Left ventricle myocardium inferior (tissue), 1 donor: ENCODE data around the gene ZNF396. TPM values are rescaled to one million over a fixed set of nuclear protein-coding genes. Genes with fewer than 3 reads are reported as not detected.
A peak's percentile ranks its signal among the peaks of the same experiment; 100 is the strongest.

Source experiments
- DNase-seq: peaks from one replicate; pipeline ENCODE4 v3.0.0-alpha.2; 2020
- H3K27ac ChIP-seq: fragments of 200-600 bp; replicated peaks from 2 replicates; pipeline ENCODE4 v1.8.0; 2021
- H3K27me3 ChIP-seq: fragments of 200-600 bp; 2 replicates; pipeline ENCODE4 v1.8.0; 2021; ENCODE audit warnings: low read depth
- H3K36me3 ChIP-seq: fragments of 200-600 bp; 2 replicates; pipeline ENCODE4 v1.8.0; 2021
- H3K4me1 ChIP-seq: fragments of 200-600 bp; 2 replicates; pipeline ENCODE4 v1.8.0; 2021
- H3K4me3 ChIP-seq: fragments of 200-600 bp; 2 replicates; pipeline ENCODE4 v1.8.0; 2021; ENCODE audit warnings: mild to moderate bottlenecking, moderate library complexity
- H3K9me3 ChIP-seq: fragments of 200-600 bp; replicated peaks from 2 replicates; pipeline ENCODE4 v1.8.0; 2021
- intact Hi-C: fragments of 100-400 bp; cut with micrococcal nuclease; formaldehyde crosslinking; loops from one replicate; pipeline ENCODE4 v1.11.0; 2022
- total RNA-seq: library from RNA; stranded (reverse); fragmentation: NEBNext Ultra II Directional; extraction: Animal tissue kit (Norgen Biotek cat#: 25700); gene quantifications from one replicate; pipeline ENCODE4 v1.2.1, GENCODE V29; 2021
- TF ChIP-seq, protein P1 (sequence below): fragments of 200-600 bp; IDR thresholded peaks from 2 replicates; pipeline ENCODE4 v1.8.0; 2021; ENCODE audit warnings: antibody characterized with exemption, mild to moderate bottlenecking, borderline replicate concordance
- donor health status: DM: no; HTN: yes; CAD: no; lungs with severe emphysema.

Gene ZNF396
- total RNA-seq, 1 donor from 2014 or later, result 0.71 TPM

DNA sequence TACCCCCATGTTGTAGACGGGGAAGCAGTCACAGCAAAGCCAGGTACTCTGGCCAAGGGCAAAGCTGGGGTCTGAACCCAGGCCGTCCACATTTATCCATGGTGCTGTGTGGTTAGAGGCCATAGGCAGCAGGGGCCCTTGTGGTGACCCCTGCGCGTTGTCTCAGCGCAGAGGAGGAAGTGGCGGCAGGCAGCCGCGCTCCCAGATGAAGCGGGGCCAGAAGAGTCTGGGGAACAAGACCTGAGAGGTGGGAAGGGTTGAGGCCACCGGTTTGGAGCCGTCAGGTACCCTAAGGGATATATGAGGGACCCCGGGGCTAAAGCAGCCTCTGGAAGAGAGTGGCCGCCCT is 770 bp downstream of the ZNF396 start:
- TF ChIP-seq, protein P1, sequence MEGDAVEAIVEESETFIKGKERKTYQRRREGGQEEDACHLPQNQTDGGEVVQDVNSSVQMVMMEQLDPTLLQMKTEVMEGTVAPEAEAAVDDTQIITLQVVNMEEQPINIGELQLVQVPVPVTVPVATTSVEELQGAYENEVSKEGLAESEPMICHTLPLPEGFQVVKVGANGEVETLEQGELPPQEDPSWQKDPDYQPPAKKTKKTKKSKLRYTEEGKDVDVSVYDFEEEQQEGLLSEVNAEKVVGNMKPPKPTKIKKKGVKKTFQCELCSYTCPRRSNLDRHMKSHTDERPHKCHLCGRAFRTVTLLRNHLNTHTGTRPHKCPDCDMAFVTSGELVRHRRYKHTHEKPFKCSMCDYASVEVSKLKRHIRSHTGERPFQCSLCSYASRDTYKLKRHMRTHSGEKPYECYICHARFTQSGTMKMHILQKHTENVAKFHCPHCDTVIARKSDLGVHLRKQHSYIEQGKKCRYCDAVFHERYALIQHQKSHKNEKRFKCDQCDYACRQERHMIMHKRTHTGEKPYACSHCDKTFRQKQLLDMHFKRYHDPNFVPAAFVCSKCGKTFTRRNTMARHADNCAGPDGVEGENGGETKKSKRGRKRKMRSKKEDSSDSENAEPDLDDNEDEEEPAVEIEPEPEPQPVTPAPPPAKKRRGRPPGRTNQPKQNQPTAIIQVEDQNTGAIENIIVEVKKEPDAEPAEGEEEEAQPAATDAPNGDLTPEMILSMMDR, result no peak
- intact Hi-C loops, result no loop called here
- H3K9me3 ChIP-seq, result no peaks in the 10 kb centered on the region
- peak overlapping the region; percentile 89 for H3K4me3 ChIP-seq
- H3K27ac ChIP-seq, result peak overlapping the region; percentile 16
- peaks cover 8% of the 10 kb centered on the region for H3K27me3 ChIP-seq
- no peaks in the 10 kb centered on the region for H3K36me3 ChIP-seq
- peak; percentile 22 for DNase-seq
- peaks cover 14% of the 10 kb centered on the region for H3K4me1 ChIP-seq

DNA sequence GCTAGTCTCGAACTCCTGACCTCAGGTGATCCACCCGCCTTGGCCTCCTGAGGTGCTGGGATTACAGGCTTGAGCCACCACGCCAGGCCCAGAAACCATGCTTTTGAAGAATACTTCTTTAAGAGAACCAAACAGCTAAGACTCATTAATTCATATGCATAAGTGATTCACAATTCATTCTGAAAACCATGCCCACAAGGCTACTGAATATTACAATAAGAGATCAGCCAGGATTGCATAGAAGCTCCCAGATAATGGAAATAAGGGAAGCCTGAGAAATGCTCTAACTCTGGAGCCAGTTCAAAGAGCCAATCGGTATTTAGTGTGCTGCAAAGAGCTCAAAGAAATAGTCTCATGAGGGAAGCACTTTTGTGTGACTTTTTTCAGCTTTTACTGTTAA is 2.4 kb downstream of the ZNF396 start:
- Histone ChIP-seq H3K9me3 (no peaks in the 10 kb centered on the region), H3K4me1 (peaks cover 14% of the 10 kb centered on the region), H3K27me3 (peaks cover 8% of the 10 kb centered on the region), H3K27ac (no peak overlapping the region), H3K4me3 (no peak overlapping the region), H3K36me3 (no peaks in the 10 kb centered on the region)
- intact Hi-C loops, result no loop called here
- TF ChIP-seq, protein P1, result no peak
- DNase-seq, result no peak

DNA sequence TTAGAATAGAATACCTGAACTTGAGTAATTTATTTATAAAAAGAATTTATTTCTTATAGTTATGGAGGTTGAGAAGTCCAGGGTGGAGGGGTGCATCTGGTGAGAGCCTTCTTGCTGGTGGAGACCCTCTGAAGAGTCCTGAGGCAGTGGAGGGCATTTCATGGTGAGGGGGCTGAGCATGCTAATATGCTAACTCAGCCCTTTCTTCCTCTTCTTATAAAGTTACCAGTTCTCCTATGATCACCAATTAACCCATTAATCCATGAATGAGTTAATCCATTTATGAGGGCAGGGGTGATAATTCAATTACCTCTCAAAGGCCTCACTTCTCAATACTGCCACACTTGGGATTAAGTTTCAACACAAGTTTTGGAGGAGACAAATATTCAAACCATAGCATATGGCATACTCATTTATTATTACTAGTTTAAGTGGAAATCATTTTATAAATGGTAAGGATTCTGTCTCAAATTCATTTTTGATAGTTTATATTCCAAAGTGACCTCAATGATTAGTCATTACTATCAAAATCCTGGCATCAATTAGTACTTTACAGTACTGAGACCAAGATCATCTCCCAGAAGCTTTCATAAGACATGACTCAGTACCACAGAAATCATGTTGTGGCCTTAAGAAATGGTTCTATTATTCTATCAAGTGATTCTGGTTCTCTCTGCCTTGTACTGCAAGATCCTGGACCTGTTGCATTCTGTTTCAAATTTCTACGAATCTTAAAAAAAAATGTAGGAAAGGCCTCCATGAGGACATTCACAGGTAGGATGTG is 5.5 kb downstream of the ZNF396 start:
- no peak for DNase-seq
- Histone ChIP-seq H3K4me1 (peaks cover 5% of the 10 kb centered on the region), H3K27ac (no peak overlapping the region), H3K9me3 (no peaks in the 10 kb centered on the region), H3K27me3 (no peaks in the 10 kb centered on the region), H3K4me3 (no peak overlapping the region), H3K36me3 (no peaks in the 10 kb centered on the region)
- intact Hi-C loops, result no loop called here
- TF ChIP-seq, protein P1, result no peak

DNA sequence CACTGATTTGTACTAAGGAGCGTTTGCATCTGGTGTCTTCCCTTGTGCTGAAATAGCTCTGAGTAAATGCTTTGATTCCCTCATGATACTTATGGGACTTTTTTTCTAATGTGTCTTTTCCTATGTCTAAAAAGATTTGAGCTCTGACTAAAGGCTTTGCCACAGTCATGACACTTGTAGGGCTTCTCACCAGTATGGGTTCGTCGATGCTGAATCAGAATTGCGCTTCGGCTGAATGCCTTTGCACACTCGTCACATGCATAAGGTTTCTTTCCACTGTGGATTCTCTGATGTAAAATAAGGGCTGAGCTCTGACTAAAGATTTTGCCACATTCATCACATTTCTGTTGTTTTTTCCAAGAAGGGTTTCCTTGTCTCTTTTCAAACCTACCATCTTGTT is 8.0 kb downstream of the ZNF396 start:
- Histone ChIP-seq H3K27ac (no peak overlapping the region), H3K4me3 (no peak overlapping the region), H3K27me3 (no peaks in the 10 kb centered on the region), H3K4me1 (no peaks in the 10 kb centered on the region), H3K9me3 (no peaks in the 10 kb centered on the region), H3K36me3 (no peaks in the 10 kb centered on the region)
- TF ChIP-seq, protein P1, result no peak
- DNase-seq, result no peak
- intact Hi-C loops, result no loop called here

DNA sequence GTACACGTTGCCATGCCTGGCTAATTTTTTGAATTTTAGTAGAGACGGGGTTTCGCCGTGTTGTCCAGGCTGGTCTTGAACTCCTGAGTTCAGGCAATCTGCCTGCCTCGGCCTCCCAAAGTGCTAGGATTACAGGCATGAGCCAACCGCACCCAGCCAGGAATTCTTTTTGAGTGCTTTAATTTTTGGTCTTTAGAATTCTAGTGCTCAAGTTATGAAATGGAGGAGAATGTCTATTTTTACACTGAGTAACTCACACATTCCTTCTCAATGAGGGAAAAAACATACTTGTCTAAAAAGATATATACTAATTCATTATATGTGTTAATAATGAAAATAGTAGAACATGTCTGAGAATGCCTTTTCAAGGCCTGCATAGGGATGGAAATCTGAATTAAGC is 8.5 kb downstream of the ZNF396 start:
- DNase-seq, result no peak
- Histone ChIP-seq H3K9me3 (no peaks in the 10 kb centered on the region), H3K4me1 (no peaks in the 10 kb centered on the region), H3K27me3 (no peaks in the 10 kb centered on the region), H3K27ac (no peak overlapping the region), H3K4me3 (no peak overlapping the region), H3K36me3 (no peaks in the 10 kb centered on the region)
- intact Hi-C loops, result no loop called here
- TF ChIP-seq, protein P1, result no peak
